ENCODE measurements around the gene KCNIP1.

KCNIP1 gene

GRCh38 chr5:170523830-170524229 is 20.0 kb downstream of the KCNIP1 start:
- TF ChIP-seq TCF12 (IDR thresholded peaks at IDR 0.05; ENCODE audit: low read depth) (no peak), NFIC (IDR thresholded peaks at IDR 0.05) (no peak), CREB1 (IDR thresholded peaks at IDR 0.05; ENCODE audit: low read depth) (no peak), ZBTB7A (IDR thresholded peaks at IDR 0.05; ENCODE audit: low read depth) (no peak), EP300 (IDR thresholded peaks at IDR 0.05; ENCODE audit: borderline replicate concordance) (no peak), RAD21 (IDR thresholded peaks at IDR 0.05; ENCODE audit: low read depth) (no peak), CEBPB (IDR thresholded peaks at IDR 0.05) (no peak), REST (IDR thresholded peaks at IDR 0.05; ENCODE audit: low read depth) (no peak), TAF1 (IDR thresholded peaks at IDR 0.05; ENCODE audit: low read depth) (no peak), YY1 (IDR thresholded peaks at IDR 0.05; ENCODE audit: low read depth) (no peak), EGR1 (IDR thresholded peaks at IDR 0.05) (no peak), TEAD4 (IDR thresholded peaks at IDR 0.05) (no peak), MAX (IDR thresholded peaks at IDR 0.05) (no peak), FOXM1 (IDR thresholded peaks at IDR 0.05; ENCODE audit: borderline replicate concordance, low read depth) (no peak)
- TF ChIP-seq, protein P1, sequence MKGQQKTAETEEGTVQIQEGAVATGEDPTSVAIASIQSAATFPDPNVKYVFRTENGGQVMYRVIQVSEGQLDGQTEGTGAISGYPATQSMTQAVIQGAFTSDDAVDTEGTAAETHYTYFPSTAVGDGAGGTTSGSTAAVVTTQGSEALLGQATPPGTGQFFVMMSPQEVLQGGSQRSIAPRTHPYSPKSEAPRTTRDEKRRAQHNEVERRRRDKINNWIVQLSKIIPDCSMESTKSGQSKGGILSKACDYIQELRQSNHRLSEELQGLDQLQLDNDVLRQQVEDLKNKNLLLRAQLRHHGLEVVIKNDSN (IDR thresholded peaks at IDR 0.05), result no peak

GRCh38 chr5:170524576-170524975 is 20.8 kb downstream of the KCNIP1 start:
- TF ChIP-seq TAF1 (IDR thresholded peaks at IDR 0.05; ENCODE audit: low read depth) (no peak), RAD21 (IDR thresholded peaks at IDR 0.05; ENCODE audit: low read depth) (no peak), FOXM1 (IDR thresholded peaks at IDR 0.05; ENCODE audit: borderline replicate concordance, low read depth) (no peak), ZBTB7A (IDR thresholded peaks at IDR 0.05; ENCODE audit: low read depth) (no peak)
- TF ChIP-seq, protein P1 (IDR thresholded peaks at IDR 0.05), result no peak

- TF ChIP-seq EP300 (IDR thresholded peaks at IDR 0.05; ENCODE audit: borderline replicate concordance) (no peak), EGR1 (IDR thresholded peaks at IDR 0.05) (no peak), RAD21 (IDR thresholded peaks at IDR 0.05; ENCODE audit: low read depth) (no peak), MAX (IDR thresholded peaks at IDR 0.05) (no peak), CREB1 (IDR thresholded peaks at IDR 0.05; ENCODE audit: low read depth) (no peak), FOXM1 (IDR thresholded peaks at IDR 0.05; ENCODE audit: borderline replicate concordance, low read depth) (no peak), TCF12 (IDR thresholded peaks at IDR 0.05; ENCODE audit: low read depth) (no peak), TAF1 (IDR thresholded peaks at IDR 0.05; ENCODE audit: low read depth) (no peak), REST (IDR thresholded peaks at IDR 0.05; ENCODE audit: low read depth) (no peak), TEAD4 (IDR thresholded peaks at IDR 0.05) (no peak), CEBPB (IDR thresholded peaks at IDR 0.05) (no peak), NFIC (IDR thresholded peaks at IDR 0.05) (no peak), ZBTB7A (IDR thresholded peaks at IDR 0.05; ENCODE audit: low read depth) (no peak), YY1 (IDR thresholded peaks at IDR 0.05; ENCODE audit: low read depth) (no peak)
- TF ChIP-seq, protein P1 (IDR thresholded peaks at IDR 0.05), result no peak
Observed at GRCh38 chr5:170525470-170526211, 21.8 kb downstream of the KCNIP1 start.

DNA sequence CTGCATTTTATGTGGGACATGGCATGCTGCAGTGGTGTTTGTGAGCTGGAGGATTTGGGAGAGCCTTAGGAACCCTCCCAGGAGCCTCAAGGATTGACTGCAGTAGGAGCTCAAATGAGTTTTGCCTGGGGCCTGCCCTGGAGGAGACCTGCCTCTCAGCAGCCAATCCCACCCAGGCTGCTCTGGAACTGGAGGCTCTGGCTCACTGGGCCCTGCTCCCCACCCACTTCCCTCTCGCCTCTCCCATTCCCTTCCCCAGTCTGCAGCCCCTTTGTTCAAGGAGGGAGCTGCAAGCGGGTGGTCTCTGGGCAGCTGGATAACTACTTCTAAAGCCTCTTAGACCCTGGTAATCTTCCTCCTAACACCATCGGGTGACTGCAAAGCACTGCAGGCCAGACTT is 24.2 kb downstream of the KCNIP1 start:
- TF ChIP-seq MAX (IDR thresholded peaks at IDR 0.05) (no peak), REST (IDR thresholded peaks at IDR 0.05; ENCODE audit: low read depth) (no peak), CEBPB (IDR thresholded peaks at IDR 0.05) (no peak), RAD21 (IDR thresholded peaks at IDR 0.05; ENCODE audit: low read depth) (no peak), EGR1 (IDR thresholded peaks at IDR 0.05) (no peak)

All from Ishikawa (cell line).